Hepatocyte (in vitro differentiated cells): ENCODE measurements around the gene ITGBL1. TPM values are rescaled to one million over a fixed set of nuclear protein-coding genes. Genes with fewer than 3 reads are reported as not detected.

Experiments used
- DNase-seq: peaks from one replicate; pipeline ENCODE4 v3.0.0-alpha.2; 2016; ENCODE audit warnings: low spot score
- H2AFZ ChIP-seq: fragments of 200-600 bp; sonication (generic); 2 replicates; pipeline ENCODE4 v1.6.0; 2016; ENCODE audit warnings: antibody characterized with exemption, mild to moderate bottlenecking
- H3K27ac ChIP-seq: fragments of 200-600 bp; sonication (generic); 2 replicates; pipeline ENCODE4 v1.5.1; 2016; ENCODE audit warnings: mild to moderate bottlenecking
- H3K27me3 ChIP-seq: fragments of 200-600 bp; sonication (generic); 2 replicates; pipeline ENCODE4 v1.6.1; 2016
- H3K36me3 ChIP-seq: fragments of 200-600 bp; sonication (generic); replicated peaks from 2 replicates; pipeline ENCODE4 v1.5.1; 2016; ENCODE audit warnings: low read depth; ENCODE audit not compliant: insufficient read depth
- H3K4me1 ChIP-seq: fragments of 200-600 bp; sonication (generic); 2 replicates; pipeline ENCODE4 v1.5.1; 2016; ENCODE audit warnings: mild to moderate bottlenecking, moderate library complexity; ENCODE audit not compliant: insufficient read depth
- H3K4me2 ChIP-seq: fragments of 200-600 bp; sonication (generic); 2 replicates; pipeline ENCODE4 v1.6.0; 2016
- H3K4me3 ChIP-seq: fragments of 200-600 bp; sonication (generic); 2 replicates; pipeline ENCODE4 v1.5.1; 2016; ENCODE audit warnings: mild to moderate bottlenecking
- H3K79me2 ChIP-seq: fragments of 200-600 bp; sonication (generic); 2 replicates; pipeline ENCODE4 v1.6.0; 2017; ENCODE audit warnings: mild to moderate bottlenecking
- H3K9me2 ChIP-seq: fragments of 200-600 bp; sonication (generic); replicated peaks from 2 replicates; pipeline ENCODE4 v1.6.0; 2017; ENCODE audit warnings: mild to moderate bottlenecking; ENCODE audit not compliant: insufficient read depth
- H3K9me3 ChIP-seq: fragments of 200-600 bp; sonication (generic); 2 replicates; pipeline ENCODE4 v1.5.1; 2016; ENCODE audit warnings: low read depth, mild to moderate bottlenecking
- H4K20me1 ChIP-seq: fragments of 200-600 bp; sonication (generic); 2 replicates; pipeline ENCODE4 v1.6.0; 2016; ENCODE audit warnings: mild to moderate bottlenecking; ENCODE audit not compliant: insufficient read depth, poor library complexity, severe bottlenecking
- CTCF ChIP-seq: fragments of 200-600 bp; sonication (generic); IDR thresholded peaks from 2 replicates; pipeline ENCODE4 v1.5.1; 2016; ENCODE audit warnings: antibody characterized with exemption, mild to moderate bottlenecking; ENCODE audit not compliant: poor library complexity
- EZH2 ChIP-seq: fragments of 200-600 bp; sonication (generic); IDR thresholded peaks from 2 replicates; pipeline ENCODE4 v1.6.1; 2016; ENCODE audit warnings: antibody characterized with exemption, mild to moderate bottlenecking, borderline replicate concordance
- EZH2phosphoT487 ChIP-seq: fragments of 200-600 bp; sonication (generic); IDR thresholded peaks from one replicate; pipeline ENCODE4 v1.6.1; 2018; ENCODE audit warnings: antibody characterized with exemption, mild to moderate bottlenecking, low read depth, moderate library complexity; ENCODE audit not compliant: unreplicated experiment, severe bottlenecking
- WGBS: methylation state at CpG from one replicate; pipeline ENCODE4 v1.1.6; 2016; ENCODE audit warnings: low lambda C conversion rate; ENCODE audit errors: missing lambda C conversion rate; 5-methylcytosine and 5-hydroxymethylcytosine counted together
- polyA plus RNA-seq: library from polyadenylated mRNA; unstranded; fragments of >200 nt; fragmentation: Nextera tagmentation; extraction: Ambion mirVana; gene quantifications from 2 replicates; pipeline ENCODE4 v1.2.1, GENCODE V29; 2016
- total RNA-seq: library from RNA; depleted of rRNA; stranded (reverse); fragments of >200 nt; gene quantifications from 2 replicates; pipeline ENCODE4 v1.2.3, GENCODE V29; 2014

ITGBL1 gene
- total and polyA plus RNA-seq, 2 experiments from 2014 or later, result 0.33 TPM; not detected in 1

- Histone ChIP-seq H3K9me2 (no peaks in the 10 kb centered on the region), H2AFZ (no peak overlapping the region), H3K4me3 (no peak overlapping the region), H3K4me2 (no peak overlapping the region), H3K27ac (no peak overlapping the region), H3K79me2 (no peaks in the 10 kb centered on the region), H3K4me1 (no peaks in the 10 kb centered on the region), H3K9me3 (no peaks in the 10 kb centered on the region), H3K27me3 (no peaks in the 10 kb centered on the region), H4K20me1 (no peaks in the 10 kb centered on the region), H3K36me3 (no peaks in the 10 kb centered on the region)
- no peak for TF ChIP-seq EZH2phosphoT487
- TF ChIP-seq EZH2, result no peak
- TF ChIP-seq CTCF, result no peak
- DNase-seq, result no peak
- 87% methylated on average over 4 of the region's 4 CpGs for WGBS
Observed at GRCh38 chr13:101654883-101655282, 202.4 kb downstream of the ITGBL1 start.

GRCh38 chr13:101655435-101655834 is 203.0 kb downstream of the ITGBL1 start:
- TF ChIP-seq EZH2, result no peak

GRCh38 chr13:101660711-101661110 is 208.2 kb downstream of the ITGBL1 start:
- H3K36me3 ChIP-seq, result no peaks in the 10 kb centered on the region
- no peaks in the 10 kb centered on the region for H3K9me2 ChIP-seq
- H3K27me3 ChIP-seq, result no peaks in the 10 kb centered on the region
- no peaks in the 10 kb centered on the region for H3K79me2 ChIP-seq
- WGBS, result 89% methylated on average over 2 of the region's 2 CpGs
- no peak overlapping the region for H3K4me3 ChIP-seq
- H3K4me2 ChIP-seq, result no peak overlapping the region
- no peak overlapping the region for H2AFZ ChIP-seq
- H3K27ac ChIP-seq, result no peak overlapping the region
- no peak for DNase-seq
- H4K20me1 ChIP-seq, result no peaks in the 10 kb centered on the region
- no peaks in the 10 kb centered on the region for H3K9me3 ChIP-seq
- TF ChIP-seq CTCF, result no peak
- no peak for TF ChIP-seq EZH2phosphoT487
- TF ChIP-seq EZH2, result no peak
- H3K4me1 ChIP-seq, result no peaks in the 10 kb centered on the region

More at GRCh38 chr13:101655435-101655834, 203.0 kb downstream of the ITGBL1 start:
- Histone ChIP-seq H3K9me3 (no peaks in the 10 kb centered on the region), H3K9me2 (no peaks in the 10 kb centered on the region), H3K4me1 (no peaks in the 10 kb centered on the region), H3K4me2 (no peak overlapping the region), H4K20me1 (no peaks in the 10 kb centered on the region), H2AFZ (no peak overlapping the region), H3K27me3 (no peaks in the 10 kb centered on the region), H3K36me3 (no peaks in the 10 kb centered on the region), H3K27ac (no peak overlapping the region), H3K4me3 (no peak overlapping the region), H3K79me2 (no peaks in the 10 kb centered on the region)
- DNase-seq, result no peak
- 78% methylated on average over 3 of the region's 3 CpGs for WGBS

GRCh38 chr13:101661839-101662238 is 209.4 kb downstream of the ITGBL1 start:
- Histone ChIP-seq H3K79me2 (no peaks in the 10 kb centered on the region), H2AFZ (no peak overlapping the region), H3K4me2 (no peak overlapping the region), H3K4me3 (no peak overlapping the region), H3K9me3 (no peaks in the 10 kb centered on the region), H3K9me2 (no peaks in the 10 kb centered on the region), H3K36me3 (no peaks in the 10 kb centered on the region), H3K27me3 (no peaks in the 10 kb centered on the region), H3K27ac (no peak overlapping the region), H3K4me1 (no peaks in the 10 kb centered on the region), H4K20me1 (no peaks in the 10 kb centered on the region)
- TF ChIP-seq CTCF, result no peak
- no peak for TF ChIP-seq EZH2phosphoT487
- no peak for TF ChIP-seq EZH2
- DNase-seq, result no peak
- WGBS, result 47% methylated on average over 4 of the region's 4 CpGs
